ENCODE results near the gene ITPKB.

ITPKB gene

DNA sequence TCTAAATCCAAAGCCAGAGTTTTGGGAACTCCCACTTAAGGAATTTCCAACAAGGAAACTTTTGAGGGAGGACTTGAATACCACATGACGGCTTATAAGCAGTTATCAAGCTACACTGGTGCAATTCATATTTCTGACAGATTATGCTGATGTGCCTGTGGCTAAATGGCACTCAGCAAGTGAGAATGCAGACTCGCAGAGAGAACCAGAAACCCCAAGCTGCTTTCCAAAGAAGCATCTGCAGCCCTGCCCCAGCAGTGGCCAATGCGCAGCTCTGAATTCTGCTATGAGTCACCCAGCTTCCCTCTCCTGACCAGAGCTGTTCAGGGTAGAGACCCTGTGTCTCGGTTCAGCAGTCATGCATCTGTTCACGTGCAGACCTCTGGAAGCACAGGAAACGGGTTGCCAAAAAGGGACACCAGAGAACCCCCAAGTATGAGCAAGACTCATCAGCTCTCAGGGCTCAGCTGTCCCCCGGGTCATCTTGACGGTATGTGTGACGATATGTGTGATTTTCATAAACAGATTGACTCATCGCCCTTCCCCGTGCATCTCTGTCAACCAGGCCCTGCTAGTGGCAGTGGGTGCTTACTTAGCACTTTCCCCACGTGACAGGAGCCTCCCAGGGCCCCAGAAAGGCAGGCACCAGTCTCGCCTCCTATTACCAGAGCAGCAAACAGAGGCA, 76.3 kb downstream of the ITPKB start:
- DNase-seq, result peak; percentile 85

DNA sequence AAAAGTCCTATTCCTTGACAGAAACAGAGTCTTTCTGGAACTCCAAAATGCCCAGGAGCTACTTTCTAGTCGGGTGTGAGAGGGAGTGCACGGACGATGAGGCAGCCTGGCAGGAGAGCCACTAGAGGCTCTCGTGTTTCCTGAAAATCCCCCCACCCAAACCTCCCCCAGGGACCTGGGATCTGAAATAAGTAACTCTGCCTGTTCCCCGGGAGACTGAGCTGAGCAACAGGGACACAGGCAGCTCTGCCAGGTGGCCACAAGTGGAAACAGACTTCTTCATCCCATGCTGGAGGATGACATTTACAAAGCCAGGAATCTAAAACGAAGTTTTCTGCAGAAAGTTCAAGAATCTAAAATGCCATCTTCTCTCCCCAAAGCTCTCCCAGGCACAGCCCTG, 77.1 kb downstream of the ITPKB start:
- no peak for DNase-seq

DNA sequence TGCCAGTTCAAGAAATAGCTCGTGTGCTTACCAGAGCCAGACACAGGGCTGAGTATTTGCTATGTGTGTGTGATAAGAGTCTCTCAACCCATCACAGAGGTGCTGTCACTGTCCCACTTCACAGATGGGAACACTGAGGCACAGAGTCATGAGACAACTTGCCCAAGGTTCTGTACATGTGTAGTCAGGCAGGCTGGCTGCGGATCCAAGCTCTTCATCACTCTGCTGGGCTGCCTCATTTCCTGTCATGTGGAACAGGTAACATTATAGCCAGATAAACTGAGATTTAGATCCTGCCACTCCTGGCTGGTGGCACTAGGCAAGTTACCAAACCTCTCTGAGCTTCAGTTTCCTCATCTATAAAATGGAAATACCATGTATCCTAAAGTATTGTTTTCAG, 77.8 kb downstream of the ITPKB start:
- no peak for DNase-seq

DNA sequence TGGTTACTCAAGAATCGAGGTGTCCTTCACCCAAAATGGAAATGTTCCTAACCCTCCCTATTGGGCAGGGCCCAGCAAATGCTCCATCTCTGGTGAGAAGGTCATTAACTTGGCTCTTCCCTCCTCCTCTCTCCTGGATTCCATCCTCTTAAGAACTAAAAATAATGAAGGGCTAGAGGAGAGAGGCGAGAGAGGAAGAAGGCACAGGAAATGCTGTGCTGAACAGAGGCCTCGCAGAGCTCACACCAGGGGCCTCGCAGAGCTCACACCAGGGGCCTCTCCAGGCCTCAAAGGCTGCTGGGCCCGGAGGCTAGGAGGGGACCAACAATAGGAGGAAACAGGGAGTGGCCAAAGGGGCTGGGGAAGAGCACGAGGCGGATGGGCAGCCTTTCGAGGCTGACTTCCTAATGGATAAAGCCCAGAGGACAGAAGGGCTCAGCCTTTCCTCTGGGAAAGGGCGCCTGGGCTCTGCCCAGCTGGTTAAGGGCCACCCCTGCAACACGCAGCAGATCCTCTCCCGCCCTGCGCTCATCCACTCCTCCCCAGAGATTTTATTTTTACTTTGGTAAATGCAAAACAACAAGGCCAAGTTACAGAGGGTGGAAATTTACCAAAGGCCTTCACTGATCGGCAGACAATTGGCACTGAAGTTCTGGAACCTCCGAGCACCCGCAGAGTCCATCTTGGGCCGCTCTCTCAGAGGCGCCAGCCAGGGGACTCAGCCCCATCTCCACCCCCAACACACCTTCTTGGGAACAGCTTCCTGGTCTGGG, 78.5 kb downstream of the ITPKB start:
- DNase-seq, result no peak

DNA sequence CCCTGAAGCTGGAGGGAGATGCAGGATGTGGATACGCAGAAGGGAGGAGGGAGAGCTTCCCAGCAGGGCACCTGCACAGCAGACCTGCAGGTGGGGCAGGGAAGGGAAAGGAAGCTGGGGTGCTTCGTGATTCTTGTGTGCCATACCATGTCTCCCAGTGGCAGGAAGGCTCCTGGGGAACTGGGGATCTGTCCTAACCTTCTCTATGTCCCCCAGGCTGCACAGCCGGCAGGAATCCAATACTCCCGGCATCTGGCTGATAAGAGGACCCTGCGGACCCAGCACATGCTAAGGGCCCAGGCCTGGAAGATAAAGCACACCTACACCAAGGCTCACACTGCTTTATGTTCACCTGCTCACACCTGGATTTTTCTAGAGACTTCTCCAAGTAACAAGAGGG, 79.4 kb downstream of the ITPKB start:
- no peak for DNase-seq

- DNase-seq, result no peak
Measured at GRCh38 chr1:226659136-226659535, 79.9 kb downstream of the ITPKB start.

GRCh38 chr1:226658546-226659125, 80.4 kb downstream of the ITPKB start:
- DNase-seq, result no peak

DNA sequence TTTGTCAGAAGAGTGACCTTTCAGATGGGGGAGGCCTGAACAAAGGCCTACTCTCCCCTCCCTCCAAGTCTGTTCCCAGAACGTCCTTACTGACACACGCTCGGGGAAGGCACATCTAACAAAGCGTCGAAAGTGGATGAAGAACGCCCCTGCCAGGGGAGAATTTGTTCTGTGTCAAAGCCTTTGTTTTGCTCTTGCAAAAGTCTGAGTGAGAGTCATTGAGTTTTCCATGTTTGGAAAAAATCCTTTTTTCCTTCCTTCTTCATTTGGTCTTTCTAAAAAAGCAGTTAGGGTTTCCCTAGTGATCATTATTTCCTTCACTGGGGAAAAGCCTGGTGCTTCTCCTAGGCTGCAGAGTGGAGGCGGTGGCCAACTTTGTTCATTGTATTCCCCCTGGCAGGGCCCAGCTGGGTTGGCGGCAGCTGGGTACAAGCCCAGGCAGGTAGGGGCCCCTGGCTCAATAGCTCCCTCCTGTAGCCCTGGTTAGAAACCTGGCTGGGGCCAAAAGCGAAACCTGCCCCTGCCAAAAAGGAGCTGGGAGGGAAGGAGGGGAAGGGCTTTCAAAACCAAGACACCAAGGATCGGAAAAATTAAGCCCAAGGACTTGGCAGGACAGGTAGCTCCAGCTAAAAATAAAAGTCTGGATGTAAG, 81.1 kb downstream of the ITPKB start:
- DNase-seq, result no peak

DNA sequence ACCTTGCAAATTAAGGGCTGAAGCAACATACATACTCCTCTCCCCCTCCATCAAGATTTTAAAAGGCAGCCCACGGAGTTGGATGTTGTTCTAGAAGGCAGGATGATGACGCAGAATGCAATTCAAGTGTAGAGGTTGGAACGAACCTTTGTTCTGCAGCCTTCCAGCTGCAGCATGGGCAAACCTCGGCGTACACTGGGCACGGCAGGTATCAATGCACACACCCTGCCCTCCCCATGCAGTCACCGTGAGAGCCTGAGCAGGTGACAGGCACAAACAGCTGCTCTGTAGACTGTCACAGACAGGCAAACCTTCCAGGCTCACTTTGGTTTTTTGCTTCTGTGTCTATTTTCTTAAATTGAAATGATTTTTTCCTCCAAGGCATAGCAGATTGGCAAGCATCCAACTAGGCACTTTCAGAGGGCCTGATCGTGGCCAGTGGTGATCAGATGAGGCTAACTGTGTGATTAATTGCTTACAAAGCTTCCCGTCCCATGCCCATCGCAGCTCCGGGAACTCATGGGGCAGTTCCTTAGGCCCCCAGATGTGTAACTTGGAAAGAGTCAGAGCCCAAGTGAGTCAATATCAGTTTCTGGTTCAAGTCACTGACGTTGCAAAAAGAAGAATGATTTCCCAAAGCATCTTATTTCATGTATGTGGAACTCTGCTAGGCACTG, 82.3 kb downstream of the ITPKB start:
- DNase-seq, result no peak

DNA sequence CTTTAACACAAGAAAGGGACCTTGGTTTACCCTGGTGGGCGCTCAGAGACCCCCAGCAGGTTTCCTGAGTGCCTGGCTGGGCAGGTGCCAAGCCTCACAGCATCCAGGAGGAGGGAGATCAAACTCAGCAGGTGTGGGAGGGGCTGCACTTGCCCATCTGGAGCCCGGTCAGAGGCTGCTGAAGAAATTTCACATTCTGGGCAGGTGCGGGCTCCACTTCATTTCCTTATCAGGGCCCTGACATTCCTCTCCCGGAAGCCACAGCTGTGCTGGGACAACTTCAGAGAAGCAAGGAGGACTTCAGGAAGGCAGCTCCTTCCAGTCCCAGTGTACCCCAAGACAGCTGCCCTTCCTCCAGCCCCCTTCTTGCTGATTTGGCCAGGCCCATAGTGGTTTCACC, 82.9 kb downstream of the ITPKB start:
- no peak for DNase-seq

- DNase-seq, result no peak
Measured at GRCh38 chr1:226655251-226656163, 83.6 kb downstream of the ITPKB start.

- no peak for DNase-seq
Measured at GRCh38 chr1:226654668-226655055, 84.4 kb downstream of the ITPKB start.

DNA sequence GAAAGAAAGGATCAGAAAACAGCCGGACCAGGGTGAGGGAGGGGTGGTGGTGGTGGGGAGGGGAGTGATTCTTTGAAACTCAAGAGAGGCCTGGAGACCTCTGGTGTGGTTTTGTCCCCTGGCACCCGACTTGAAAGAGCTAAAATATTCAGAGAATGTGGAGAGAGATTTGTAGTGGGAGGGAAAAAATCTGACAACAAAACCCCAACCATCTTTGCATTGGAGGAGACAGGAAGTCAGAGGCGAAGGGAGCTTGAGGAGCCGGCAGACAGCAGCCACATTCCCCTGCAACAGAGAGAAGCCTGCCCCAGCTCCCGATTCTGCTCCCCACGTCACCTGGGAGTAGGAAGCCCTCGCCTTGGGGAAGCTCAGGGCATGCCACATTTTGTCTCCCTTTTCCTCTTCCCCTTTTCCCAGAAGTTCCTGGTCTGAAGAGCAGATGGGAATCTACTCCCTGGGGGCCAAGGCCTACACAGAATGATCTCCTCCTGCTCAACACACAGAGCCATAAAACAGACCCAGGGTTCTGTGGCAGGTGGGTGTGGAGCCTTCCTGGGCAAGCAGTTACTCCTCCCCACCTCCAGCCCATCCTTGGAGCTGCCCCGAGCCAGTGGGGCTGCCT, 84.9 kb downstream of the ITPKB start:
- DNase-seq, result no peak

DNA sequence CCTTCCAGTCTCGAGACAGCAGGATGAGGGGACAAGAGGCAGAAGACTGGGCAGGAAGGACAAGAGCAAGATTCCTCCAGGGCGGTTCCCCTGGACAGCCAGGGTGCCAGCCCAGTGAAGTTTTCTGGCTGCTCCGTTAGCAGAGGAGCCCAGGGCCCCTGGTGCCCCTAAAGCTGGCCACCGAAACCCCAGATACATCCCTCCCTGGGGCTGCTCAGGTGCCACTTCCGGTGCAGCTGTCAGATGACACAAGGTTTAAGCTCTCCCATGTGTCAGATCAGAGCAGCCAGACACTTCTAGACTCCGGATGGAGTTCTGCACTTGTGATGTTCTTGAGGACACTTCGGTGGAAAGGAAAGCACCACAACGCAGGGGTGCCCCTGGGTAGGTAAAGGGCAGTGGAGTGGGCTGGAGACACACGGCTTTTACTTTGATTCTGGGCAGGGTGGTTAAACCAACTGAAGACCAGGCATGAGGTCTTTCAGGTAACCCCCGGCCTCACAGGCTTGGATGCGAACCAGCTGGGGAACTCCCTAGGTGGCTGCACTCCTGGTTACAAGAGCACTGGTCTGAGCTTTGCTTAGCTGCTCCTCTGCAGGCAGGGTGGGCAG, 85.7 kb downstream of the ITPKB start:
- DNase-seq, result no peak

GRCh38 chr1:226652613-226653012, 86.5 kb downstream of the ITPKB start:
- DNase-seq, result no peak

GRCh38 chr1:226651732-226652105, 87.4 kb downstream of the ITPKB start:
- no peak for DNase-seq

DNA sequence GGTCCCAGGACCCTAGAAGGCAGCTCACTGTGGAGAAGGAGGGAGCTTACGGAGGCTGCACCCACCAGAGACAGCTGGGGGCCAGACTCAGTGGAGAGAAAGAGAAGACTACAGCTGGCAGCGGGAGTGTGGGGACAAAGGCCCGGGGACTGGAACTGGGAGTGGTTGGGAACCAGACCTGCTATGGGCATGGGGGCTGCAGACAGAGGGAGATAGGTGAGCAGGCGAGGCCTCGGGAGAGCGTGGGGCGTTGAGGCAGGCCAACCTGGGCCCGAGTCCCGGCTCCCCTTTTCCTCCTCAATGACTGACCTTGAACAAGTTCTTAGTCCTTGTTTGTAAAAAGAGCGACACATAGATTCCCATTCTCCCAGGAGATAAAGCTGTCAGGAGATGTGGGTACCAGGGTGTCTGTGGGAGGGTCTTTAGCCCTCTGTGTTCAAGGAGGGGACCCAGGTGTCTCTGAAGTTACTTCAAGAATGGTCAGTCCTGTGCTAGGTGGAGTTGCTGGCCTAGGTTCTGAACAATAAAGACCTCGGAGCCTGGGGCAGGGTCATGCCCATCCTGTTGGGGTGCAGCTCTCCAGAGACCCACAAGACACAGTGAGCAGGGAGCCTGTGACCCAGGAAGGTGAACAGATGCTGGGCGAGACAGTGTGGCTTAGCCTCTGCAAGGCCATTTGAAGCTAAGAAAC, 87.9 kb downstream of the ITPKB start:
- DNase-seq, result no peak

DNA sequence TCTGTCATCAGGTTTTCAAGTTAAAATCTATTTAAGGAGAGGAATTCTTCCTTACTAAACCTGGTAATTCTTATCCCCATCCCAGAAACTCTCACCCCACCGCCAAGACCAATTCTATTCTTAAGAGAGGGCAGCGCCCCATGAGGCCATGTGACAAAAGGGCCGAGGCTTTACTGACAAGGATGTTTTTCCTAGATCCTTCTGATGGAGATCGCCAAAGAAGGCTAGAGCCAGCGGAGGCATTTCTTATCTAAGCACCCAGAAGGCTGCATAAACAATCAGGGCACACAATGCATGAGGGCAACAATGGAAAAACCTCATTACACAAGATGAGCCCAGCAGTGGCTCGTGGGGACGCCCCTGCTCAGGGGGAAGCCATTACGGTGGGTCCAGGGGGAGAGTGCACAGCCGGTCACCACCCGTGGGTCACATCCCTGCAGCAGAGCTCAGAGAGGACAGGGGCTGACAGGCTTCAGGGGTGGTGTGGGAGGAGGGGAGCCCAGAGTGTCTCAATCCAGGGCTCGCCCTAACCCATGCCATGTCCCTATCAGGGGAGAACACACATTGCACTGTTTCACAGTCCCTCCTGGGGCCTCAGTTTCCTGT, 88.7 kb downstream of the ITPKB start:
- DNase-seq, result no peak

GRCh38 chr1:226649780-226650179, 89.3 kb downstream of the ITPKB start:
- DNase-seq, result no peak

GRCh38 chr1:226649244-226649643, 89.8 kb downstream of the ITPKB start:
- DNase-seq, result no peak

Measured in activated CD8-positive, alpha-beta memory T cell treated with anti-CD3 and anti-CD28 coated beads, Interleukin-2, amount 50 U/mL, for 48 hours (primary cell).